Stimulated activated CD4-positive, alpha-beta T cell treated with anti-CD3 and anti-CD28 coated beads, Interleukin-4, amount 100 ng/mL, for 24 hours (primary cell): Measurements from ENCODE around the gene IL11RA.

Source experiments
- DNase-seq: peaks from one replicate; pipeline ENCODE4 v3.0.0-alpha.2; 2020

The IL11RA gene

DNA sequence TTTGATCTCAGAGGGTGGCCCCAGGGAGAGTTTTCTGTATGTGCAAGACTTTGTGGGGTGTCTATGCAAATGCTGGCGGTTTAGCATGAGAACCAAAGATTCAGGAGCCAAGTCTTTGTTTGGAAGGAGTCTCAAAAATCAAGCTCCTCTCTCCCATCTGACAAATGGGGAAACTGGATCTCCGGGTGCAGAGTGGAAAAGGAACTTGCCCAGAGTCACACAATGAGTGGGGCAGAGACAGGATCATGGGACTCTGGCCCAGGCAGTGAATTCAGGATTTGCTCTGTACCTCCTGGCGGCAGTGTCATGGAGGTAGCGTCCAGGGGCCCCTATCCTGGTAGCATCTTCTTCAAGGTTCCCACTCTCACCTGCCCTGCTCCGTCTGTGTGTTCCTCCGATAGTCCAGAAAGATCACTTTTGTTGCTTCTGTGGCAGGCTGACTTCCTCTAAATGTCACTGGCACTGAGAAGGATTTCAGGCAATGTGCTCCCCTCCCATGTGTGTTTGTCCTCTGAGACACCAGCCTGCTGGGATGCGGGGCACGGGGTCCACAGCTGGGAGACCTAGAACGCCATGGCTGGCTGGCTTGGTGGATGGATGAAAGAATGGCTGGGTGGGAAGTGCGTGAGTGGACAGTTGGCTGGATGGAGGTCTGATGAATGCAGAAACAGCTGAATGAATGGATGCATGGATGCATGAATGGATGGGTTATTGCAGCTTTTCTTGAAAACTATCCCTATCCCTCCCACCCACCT lies 35.5 kb downstream of the IL11RA start:
- DNase-seq = no peak

DNA sequence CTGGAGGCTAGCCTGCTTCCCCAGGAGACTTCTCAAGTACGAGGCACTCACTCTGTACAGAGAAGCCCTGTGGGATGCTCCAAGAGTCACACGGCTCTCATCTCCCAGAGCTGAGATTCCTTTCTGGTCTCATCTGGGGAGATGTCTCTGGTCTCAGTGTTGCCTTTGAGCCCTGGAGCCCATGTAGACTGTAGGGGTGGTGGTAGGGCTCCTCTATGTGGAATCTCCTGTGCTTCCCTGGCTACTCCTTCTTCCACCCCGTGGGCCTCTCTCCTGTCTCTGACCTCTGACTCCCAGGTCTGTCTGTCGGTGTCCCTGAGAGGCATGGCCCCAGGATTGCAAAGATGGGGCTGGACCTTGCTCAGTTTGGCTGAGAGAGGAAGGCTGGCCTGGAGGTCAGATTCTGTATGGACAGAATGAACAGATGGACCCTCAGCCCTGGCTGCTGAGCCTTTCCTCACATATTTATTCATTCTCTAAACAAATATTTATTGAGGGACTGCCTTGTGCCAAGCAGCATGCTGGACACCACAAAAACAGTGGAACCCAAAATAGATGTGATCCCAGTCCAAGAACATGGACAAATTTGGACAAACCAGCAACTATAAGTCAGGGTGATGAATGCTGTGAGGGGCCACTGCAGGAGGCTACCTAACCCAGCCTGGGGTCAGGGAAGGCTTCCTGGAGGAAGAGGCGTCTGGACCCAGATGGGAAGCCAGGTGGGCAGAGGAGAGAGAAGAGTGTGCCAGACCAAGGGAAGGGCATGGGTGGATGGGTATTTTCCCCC lies 36.5 kb downstream of the IL11RA start:
- no peak for DNase-seq

DNA sequence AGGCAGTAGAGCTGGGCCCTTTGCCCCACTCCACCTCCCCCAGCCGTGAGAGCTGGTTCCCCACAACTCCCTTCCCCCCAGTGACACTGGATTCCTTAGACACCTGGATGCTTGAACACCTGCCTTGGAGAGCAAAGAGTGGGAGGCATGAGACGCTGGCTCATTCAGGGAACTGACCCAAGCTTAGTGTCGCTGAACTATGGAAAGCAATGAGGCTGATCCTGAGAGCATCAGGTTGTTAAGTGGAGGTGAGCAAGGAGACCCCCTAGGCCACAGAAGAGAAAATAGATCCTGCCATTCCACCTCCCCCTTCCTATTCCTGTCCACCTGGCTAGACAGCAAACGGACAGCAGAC lies 37.1 kb downstream of the IL11RA start:
- DNase-seq = no peak

DNA sequence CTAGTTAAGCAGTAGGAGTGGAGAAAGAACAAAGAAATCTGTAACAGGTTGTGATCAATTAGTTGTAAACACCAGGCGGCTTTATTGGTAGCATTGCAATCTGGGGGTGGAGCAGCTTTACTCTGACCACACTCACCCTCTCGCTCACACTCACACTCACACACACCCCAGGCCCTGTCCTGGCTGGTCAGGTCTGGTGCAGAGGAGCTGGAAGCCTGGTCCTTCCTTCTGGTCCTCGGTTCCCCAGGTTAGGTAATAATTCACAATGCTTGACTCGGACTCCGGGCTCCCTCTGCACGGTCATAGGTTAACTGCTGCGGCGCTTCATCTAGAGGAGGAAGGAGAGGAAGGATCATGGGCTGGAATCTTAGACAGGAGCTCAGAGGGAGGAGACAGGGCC lies 37.5 kb downstream of the IL11RA start:
- no peak for DNase-seq

DNA sequence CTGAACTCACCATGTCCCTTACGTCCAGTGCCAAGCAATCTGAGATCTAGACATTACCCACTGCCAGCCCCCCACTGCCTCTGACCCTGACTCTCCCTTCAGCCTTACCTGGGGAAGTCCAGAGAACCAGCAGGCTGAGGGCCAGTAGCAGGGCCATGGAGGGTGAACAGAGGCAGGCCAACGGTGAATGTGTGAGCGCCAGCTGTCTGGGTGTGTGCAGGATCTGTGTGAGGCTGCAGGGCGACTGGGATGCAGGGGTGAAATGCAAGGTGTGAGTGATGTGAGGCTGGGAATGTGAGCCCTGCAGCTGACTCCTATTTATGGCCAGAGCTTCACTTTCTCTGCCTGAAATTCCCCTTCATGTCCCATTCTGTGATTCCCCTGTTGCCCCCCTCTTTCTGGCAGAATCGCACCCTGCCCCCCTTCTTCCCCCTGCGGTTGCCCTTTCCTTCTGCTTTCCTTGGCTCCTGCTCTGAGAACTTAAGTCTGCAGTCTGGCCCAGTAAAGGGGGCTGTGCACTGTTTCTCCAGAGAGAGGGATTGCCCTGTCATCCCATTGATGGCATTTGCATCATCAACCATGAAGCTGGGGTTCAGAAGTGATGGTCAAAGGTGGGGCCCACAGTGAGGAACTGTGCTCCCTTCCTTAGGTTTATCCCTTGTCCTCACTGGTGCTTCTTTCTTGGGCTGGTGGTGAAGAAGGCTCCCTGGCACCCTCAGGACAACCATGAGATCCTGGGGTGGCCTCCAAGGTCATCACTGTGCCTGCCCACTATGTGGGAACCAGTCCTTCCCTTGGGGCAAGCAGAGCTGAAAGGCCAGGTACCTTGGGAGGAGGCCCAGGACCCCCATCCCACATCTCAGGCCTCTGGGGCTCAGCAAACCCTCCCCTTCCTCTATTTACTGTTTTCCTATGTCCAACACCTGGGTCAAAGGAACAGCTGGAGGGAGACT lies 39.3 kb downstream of the IL11RA start, which contains the start of gene CCL19:
Gene CCL19 (minus strand): TSS at position 294 of the 953 bp plus-strand sequence. CDS start 137 bp downstream, at position 157.
- no peak for DNase-seq

DNA sequence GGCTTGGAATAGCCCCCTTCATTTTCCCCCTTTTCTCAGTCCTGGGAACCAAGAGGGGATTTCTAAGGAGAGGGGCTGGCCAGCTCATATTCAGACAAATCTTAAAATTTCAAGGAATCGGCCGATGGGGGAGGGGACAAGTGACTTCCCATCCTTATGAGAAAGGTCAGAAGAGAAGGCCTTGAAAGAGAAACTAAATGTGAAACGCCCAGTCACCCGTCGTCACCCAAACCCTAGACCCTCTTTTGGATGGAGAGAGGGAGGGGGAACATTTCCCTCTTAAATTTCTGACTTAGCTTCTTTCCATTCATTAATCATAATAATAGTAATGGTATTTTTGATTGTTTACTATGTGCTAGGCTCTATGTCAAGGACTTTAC lies 39.9 kb downstream of the IL11RA start:
- no peak for DNase-seq

DNA sequence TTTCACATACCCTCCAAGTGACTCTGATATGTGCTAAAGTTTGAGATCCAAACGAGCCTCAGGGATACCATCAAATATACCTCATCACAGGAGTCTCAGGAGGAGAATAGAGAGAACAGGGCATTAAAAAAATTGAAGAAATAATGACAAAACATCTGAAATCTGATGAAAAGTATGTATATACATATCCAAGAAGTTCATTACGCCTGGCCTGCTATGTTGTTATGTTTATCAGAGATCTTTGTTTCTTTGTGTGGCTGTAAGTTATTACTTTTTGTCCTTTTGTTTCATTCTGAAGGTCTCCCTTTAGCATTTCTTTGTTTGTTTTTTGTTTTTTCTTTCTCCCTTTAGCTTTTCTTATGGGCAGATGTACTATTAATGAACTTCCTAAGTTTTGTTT lies 41.6 kb downstream of the IL11RA start:
- no peak for DNase-seq

DNA sequence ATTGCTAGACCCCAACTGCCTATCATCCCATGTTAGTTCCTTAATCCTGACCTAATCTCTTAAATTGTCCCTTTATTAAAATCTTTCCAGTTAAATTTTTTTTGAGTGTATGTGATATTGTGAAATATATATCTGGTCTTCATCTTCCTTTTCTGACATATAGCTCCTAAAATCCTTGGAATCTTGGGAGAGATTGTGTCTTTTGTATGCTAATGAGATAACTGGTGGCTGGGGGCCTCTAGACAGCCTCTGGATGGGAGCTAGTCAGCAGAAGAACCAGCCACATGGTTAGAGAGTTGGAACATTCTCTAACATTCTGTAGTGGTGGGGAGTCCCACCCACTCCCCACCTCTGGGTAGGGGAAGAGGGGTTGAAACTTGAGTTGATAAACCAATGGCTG lies 42.8 kb downstream of the IL11RA start:
- DNase-seq = no peak

DNA sequence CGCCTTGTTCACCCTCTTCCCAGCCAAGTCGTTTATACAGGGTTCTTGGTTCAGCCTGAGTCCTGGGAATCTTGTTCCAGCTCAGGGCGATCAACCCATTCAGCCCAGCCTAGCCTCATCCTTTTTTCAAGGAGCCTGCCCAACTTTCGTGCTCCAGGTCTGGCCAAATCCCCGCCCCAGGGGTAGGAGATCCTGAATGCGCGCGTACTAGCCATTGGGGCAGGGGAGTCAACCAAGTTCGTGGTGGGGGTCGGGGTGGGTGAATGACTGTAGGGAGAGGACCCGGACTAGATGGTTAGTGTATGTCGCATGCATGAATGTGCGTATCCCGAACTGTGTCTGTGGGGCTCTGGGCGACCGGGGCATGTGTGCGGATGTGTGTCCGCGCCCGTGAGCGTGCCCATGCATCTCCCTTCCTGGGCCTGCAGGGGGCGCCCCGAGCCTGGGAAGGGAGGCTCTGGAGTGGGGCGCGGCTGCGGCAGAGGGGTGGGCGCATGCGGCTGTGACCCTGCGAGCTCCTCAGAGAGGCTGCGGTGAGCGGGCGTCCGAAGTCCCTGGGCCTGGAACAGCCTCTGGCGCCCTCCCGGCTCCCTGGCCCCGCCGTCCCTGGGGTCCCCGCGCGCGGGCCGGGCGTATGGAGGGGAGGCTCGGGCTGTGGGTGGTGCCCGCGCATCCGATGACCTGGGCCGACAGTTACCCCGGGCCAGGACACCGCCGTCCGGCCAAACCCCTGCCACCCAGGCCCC lies 49.2 kb downstream of the IL11RA start:
- peak; percentile 80 for DNase-seq

DNA sequence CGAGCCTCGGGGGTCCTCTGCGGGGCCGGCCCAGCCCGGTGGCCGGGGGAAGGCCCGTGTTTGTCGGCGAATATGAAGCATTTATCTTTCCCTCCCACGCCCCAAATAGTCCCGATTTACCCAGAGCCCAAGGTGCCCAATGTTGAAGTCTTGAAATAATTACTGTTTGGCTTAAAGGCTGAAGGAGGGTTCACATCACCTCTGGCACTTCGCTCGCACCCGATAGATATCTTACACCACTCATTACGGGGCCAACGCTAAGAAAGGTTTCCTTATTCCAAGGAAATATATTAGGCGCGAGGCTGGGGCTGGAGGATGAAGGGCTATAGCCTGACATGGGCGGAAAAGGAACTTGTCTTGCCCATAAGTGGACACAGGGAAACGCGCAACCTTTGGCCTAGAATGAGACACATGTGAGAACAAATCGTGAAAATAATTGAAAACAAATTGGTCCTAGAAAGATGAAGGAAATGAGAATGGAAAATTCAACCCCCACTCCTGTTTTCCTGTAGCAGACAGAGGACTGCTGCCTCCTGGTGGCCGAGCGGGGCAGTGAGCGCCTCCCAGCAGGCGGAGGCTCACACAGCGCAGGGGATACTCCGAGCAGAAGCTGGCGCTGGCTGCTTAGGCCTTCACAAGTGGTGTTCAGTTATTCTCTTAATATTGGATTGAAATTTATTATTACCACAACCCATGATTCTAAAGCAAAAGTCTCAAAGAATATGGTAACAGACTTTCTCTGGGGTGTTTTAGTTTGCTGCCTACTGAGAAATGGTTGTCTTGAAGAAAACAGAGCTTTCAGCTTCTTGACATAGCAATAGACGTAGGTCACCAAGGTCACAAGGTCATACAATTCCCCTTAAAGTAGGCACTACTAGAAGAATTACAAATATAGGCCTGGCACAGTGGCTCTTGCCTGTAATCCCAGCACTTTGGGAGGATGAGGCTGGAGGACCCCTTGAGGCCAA lies 50.1 kb downstream of the IL11RA start:
- DNase-seq = peak; percentile 86

DNA sequence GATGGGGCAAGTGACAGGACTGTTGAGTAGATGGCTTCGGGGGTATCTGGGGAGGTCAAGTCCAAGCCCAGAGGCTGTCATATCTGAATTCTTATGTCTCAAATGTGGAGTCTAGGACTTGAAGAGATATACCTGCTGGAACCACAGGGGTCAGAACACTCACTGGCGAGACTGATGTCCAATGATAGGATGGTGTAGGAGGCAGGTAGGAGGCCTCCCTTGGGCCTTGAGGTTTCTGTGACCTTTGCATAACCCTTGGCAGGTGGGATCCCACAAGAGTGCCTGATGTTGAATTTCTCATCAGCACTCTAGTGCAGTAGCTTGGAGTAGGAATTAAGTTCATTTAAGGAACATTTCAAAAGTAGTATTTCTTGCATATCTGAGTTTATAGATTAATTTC lies 55.1 kb downstream of the IL11RA start:
- no peak for DNase-seq

DNA sequence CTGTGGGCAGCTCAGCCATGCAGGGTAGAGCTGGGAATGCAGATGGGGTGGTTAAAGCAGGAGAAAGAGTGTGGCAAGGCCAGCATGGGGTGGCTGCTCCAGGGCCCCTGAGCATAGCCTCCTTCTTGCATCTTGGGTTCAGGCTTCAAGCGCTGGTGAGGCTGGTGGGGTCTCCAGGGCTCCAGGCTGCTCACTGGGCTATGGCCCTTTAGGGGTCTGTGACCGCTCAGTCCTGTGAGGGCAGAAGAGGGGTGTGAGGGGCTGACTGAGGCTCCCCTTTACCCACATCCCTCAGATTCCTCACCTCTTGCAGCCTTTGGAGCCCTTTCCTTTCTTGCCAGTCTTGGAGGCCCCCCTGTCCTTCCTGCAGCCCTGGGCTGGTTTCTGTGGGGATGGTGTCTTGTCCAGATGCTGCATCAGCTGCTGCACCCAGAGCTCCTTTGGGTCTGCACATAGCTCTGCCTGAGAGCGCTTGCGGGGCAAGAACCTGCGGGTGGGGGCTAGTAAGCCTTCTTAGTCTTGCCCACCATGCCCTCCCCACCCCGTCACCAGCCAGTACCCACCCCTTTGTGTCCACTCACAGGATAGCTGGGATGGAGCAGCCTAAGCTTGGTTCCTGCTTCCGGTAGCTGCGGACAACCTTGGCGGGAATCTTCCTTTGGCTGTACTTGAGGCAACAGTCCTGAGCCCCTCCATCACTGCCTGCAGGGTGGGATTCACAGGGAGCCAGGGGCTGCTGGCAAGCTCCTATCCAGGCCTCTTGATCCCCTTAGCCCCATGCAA lies 57.4 kb downstream of the IL11RA start:
- no peak for DNase-seq

DNA sequence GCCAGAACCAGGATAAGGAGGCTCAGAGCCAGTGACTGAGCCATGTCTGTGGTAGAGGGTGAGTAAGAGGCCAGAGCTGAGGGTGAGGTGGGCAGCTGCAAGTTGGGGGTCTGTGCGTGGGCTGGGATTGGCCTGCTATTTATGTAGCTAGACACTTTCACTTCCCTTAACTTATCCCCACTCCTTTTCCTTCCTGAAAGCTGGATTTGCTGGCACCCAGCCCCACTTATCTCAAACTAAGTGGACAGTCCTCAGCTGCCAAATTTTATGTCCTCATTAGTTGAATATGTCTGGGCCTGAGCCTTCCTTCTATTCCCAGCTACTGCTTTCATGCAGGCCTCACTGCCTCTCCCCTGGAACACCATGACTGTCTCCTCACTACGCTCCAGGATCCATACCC lies 58.0 kb downstream of the IL11RA start, which contains the start of gene CCL21:
Gene CCL21 (minus strand): TSS at position 114 of the 400 bp plus-strand sequence. CDS start 70 bp downstream, at position 44.
- no peak for DNase-seq
